Activated CD4-positive, CD25-positive, alpha-beta regulatory T cell treated with anti-CD3 and anti-CD28 coated beads, Interleukin-2, amount 50 U/mL, for 16 hours (primary cell): ENCODE measurements around the gene CC2D1B.

Experiments
- DNase-seq: peaks from one replicate; pipeline ENCODE4 v3.0.0-alpha.2; 2020; ENCODE audit warnings: low read depth, low spot score

CC2D1B gene

GRCh38 chr1:52305417-52306226 lies 60.4 kb downstream of the CC2D1B start:
- no peak for DNase-seq
